Neural cell (in vitro differentiated cells): ENCODE data around the gene IGF2BP2.

ENCODE experiments used
- EZH2 ChIP-seq: fragments of 200-600, 300-800 bp; shearing (Covaris generic), sonication (generic); IDR thresholded peaks from 2 replicates; pipeline ENCODE4 v1.6.1; 2014; ENCODE audit warnings: antibody characterized with exemption, low read length, borderline replicate concordance, mild to moderate bottlenecking; ENCODE audit not compliant: insufficient read depth, poor library complexity, severe bottlenecking
- POLR2AphosphoS5 ChIP-seq: IDR thresholded peaks from 2 replicates; pipeline ENCODE4 v1.6.1; 2012
- TF ChIP-seq, protein P1 (sequence below): fragments of 450-650 bp; IDR thresholded peaks from 2 replicates; pipeline ENCODE4 v1.5.1; 2014; ENCODE audit warnings: antibody characterized with exemption, mild to moderate bottlenecking, moderate library complexity; ENCODE audit not compliant: poor library complexity, severe bottlenecking

DNA sequence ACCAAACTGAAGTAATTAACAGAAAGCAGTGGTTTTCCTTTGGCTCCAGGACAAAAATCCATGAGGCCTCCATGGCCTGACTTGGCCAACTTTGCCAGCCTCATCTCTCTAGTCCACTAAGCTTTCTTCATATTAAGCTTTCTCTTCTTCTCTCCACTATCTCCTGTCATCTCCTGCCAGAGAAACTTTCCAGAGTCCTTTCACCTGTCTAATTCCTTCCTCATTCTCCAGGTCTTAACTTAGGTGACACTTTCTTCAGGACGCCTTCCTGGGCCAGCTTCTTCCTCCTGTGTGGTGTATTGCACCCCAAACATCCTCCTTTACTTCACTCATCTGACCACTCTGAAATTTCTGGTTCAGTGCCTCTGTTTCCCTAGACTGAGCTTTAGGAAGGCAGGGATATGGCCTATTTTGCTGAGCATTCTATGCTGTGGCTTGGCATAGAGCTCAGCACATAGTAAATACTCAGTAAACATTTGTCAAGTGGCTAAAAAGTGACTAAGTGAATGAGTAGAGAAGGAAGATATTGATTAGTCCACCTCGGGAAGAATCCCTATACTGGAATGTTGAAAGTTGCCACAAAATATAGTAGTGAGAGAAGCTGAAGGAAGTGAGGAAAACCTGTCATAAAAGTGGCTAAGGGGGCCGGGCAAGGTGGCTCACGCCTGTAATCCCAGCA is 34.6 kb upstream of the IGF2BP2 start:
- TF ChIP-seq, protein P1, sequence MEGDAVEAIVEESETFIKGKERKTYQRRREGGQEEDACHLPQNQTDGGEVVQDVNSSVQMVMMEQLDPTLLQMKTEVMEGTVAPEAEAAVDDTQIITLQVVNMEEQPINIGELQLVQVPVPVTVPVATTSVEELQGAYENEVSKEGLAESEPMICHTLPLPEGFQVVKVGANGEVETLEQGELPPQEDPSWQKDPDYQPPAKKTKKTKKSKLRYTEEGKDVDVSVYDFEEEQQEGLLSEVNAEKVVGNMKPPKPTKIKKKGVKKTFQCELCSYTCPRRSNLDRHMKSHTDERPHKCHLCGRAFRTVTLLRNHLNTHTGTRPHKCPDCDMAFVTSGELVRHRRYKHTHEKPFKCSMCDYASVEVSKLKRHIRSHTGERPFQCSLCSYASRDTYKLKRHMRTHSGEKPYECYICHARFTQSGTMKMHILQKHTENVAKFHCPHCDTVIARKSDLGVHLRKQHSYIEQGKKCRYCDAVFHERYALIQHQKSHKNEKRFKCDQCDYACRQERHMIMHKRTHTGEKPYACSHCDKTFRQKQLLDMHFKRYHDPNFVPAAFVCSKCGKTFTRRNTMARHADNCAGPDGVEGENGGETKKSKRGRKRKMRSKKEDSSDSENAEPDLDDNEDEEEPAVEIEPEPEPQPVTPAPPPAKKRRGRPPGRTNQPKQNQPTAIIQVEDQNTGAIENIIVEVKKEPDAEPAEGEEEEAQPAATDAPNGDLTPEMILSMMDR: no peak
- TF ChIP-seq EZH2: no peak
- no peak for TF ChIP-seq POLR2AphosphoS5
